SH-SY5Y (cell line): ENCODE measurements around the gene TMEM42.

Experiments used
- GATA2 ChIP-seq: IDR thresholded peaks from 2 replicates; pipeline ENCODE4 v1.6.1; 2011; ENCODE audit warnings: mild to moderate bottlenecking, low read depth, low read length
- GATA3 ChIP-seq: IDR thresholded peaks from 2 replicates; pipeline ENCODE4 v1.6.1; 2011; ENCODE audit warnings: low read depth, mild to moderate bottlenecking, low read length, moderate library complexity

GRCh38 chr3:44827196-44827595 is 34.5 kb upstream of the TMEM42 start:
- TF ChIP-seq GATA3 (no peak), GATA2 (no peak)
